GM19035 (cell line): ENCODE results near the gene LITAFD.
"Not testable (repeated sequence)": the region's sequence is repeated elsewhere in the genome, so short reads cannot be mapped to it uniquely, and the experiment has no call there.

Experiments used
- ATAC-seq: cut with Tn5 transposase; IDR thresholded peaks from one replicate; pipeline ENCODE4 v1.9.1; 2021; ENCODE audit not compliant: unreplicated experiment

The LITAFD gene

GRCh38 chr16:8855972-8856371 is 26.2 kb upstream of the LITAFD start:
- no peak for ATAC-seq

DNA sequence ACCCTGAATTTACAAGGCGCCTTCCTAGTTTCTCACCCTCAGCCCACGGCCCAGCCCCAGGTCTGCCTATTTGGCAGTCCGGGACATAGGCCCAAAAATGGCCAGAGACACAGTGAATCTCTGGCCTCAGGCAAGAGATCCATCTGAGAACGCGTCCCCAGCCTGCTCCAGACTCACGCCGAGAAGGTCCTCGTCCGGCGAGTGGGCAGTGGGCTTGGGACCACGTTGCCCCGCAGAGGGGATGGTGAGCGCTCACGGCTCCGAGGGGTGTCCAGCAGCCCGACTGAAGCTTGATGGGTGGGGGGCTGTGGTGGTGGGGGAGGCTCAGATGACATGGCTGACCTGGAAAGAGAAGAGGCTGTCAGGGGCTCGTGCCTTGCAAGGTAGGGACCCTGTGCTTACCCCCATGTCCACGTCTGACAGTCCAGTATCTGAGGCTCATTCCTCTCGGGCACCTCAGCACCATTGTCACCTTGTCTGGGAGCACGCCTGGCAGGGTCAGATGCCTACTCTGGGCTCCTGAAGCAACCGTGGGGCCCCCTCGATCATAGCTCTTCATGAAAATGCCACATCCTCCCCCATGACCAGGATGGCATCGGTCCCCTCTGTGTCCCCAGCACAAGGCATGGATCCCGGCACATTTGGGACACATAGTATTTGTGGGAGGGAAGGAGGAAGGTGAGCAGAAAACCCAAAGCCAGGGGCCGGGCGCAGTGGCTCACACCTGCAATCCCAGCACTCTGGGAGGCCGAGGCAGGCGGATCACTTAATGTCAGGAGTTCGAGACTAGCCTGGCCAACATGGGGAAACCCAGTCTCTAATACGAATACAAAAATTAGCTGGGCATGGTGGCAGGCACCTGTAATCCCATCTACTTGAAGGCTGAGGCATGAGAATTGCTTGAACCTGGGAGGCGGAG is 22.9 kb upstream of the LITAFD start:
- no peak for ATAC-seq

GRCh38 chr16:8859913-8860881 is 22.0 kb upstream of the LITAFD start:
- ATAC-seq: no peak

GRCh38 chr16:8861563-8862308 is 20.4 kb upstream of the LITAFD start:
- ATAC-seq: no peak

GRCh38 chr16:8862309-8863130 is 19.6 kb upstream of the LITAFD start:
- ATAC-seq: no peak

- ATAC-seq: no peak
Measured at GRCh38 chr16:8863594-8864424, 18.3 kb upstream of the LITAFD start.

DNA sequence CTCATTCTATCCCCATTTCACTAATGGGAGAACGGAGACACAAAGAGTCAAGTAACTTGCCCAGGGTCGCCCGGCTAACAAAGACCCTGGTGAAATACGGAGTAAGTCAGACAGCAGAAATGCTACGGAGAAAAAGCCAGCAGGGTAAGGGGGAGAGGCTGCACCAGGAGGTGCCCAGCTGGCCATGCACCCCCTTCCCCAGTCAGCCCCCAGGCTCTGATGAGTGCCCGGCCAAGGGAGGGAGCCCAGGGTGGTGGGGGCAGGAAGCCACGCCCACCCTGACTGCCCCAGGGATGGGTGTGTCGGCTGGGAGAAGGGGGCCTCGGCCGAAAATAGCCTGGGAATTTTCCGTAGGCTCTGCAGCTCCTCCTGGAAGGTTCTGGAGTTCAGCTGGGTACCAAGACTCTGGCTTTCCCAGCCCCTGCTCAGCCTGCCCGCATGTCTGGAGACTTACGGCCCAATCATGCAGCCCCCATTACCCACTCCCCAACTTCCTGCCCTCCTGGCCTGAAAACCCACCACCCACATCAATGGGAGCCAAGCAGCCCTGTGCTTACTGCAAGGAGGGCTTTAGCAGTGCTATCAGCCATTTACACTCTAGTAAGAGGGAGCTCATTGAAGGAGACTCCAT is 17.6 kb upstream of the LITAFD start:
- no peak for ATAC-seq

GRCh38 chr16:8865145-8865882 is 16.8 kb upstream of the LITAFD start:
- ATAC-seq: no peak

- ATAC-seq: no peak
Measured at GRCh38 chr16:8866118-8866883, 15.8 kb upstream of the LITAFD start.

DNA sequence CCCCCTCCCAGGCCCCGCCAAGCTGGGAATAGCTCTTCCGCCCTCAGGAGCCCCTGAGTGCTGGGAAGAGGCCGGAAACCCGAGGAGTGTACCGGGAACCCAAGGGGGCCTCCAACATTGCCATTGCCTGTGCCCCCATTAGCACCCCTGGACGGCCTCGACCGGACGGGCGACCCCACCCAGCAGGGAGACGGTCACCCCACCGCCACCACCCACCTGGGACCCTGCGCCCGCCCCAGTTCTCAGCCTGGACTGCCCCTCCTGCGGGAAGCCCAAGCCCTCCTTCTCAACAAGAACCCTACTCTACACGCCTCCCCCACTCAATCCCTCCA is 15.3 kb upstream of the LITAFD start:
- no peak for ATAC-seq

DNA sequence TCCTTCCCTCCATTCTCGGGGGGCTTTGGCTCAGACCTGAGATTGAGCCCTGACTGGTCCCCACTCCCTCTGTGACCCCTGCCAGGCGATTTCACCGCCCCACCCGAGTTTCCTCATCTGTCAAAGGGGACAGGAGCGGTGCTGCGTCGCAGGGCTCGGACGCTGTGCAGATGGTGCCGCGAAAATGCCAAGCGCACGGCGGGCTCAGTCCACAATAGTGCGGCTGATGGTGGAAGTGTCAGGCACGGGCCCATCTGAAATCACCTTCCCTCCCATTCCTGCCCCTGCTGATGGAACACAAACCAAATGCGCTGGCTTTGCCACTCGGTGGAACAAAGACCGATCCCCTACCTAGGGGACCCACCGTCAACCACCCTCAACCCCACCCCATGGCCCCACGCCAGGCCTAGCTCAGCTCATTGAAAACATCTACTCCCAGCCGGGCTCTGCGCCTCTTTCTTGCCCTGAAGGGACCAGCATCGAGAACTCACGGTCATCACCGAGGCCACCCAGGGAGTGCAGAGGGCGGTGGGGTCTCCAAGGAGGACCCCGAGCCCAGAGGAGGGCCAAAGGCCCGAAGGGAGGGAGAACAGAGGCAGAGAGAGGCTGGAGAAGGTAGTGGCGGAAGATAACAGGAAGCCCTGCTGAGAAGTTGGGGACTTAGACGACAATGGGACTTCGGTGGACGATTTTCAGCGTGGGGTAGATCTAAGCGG is 14.8 kb upstream of the LITAFD start:
- ATAC-seq: no peak

- no peak for ATAC-seq
Measured at GRCh38 chr16:8867932-8868415, 14.2 kb upstream of the LITAFD start.

- peak; percentile 73 for ATAC-seq
Measured at GRCh38 chr16:8868416-8869211, 13.5 kb upstream of the LITAFD start, which contains the start of gene CARHSP1. CARHSP1 (minus strand) TSS chr16:8869006; CDS start chr16:8859328, 9,678 bp downstream.

- ATAC-seq: no peak
Measured at GRCh38 chr16:8869212-8869987, 12.8 kb upstream of the LITAFD start.

GRCh38 chr16:8869988-8870241 is 12.2 kb upstream of the LITAFD start:
- ATAC-seq: not testable (repeated sequence)
